ENCODE data around the gene PPP6R2.

The PPP6R2 gene

GRCh38 chr22:50420581-50420980 is 77.5 kb downstream of the PPP6R2 start:
- CTCF ChIA-PET: no interaction called here
- Histone ChIP-seq H3K27ac (ENCODE audit: extremely low read depth, low read depth, low read length) (no peak overlapping the region), H3K4me1 (ENCODE audit: control insufficient read depth, insufficient read depth, low read length) (no peaks in the 10 kb centered on the region), H3K4me3 (ENCODE audit: low read depth, low read length) (no peak overlapping the region), H3K36me3 (ENCODE audit: control insufficient read depth in 2 of 2, insufficient read depth in 1 of 2, low read length in 2 of 2) (peaks cover 45 to 96% of the 10 kb centered on the region in 2 experiments), H3K9me3 (ENCODE audit: control insufficient read depth, insufficient read depth, low read depth, low read length) (no peaks in the 10 kb centered on the region)
- POLR2A ChIA-PET: no interaction called here
- TF ChIP-seq MYNN (tag by site-specific recombination; IDR thresholded peaks at IDR 0.05; ENCODE audit: borderline replicate concordance): no peak
- no peak for TF ChIP-seq TSHZ1 (tag by site-specific recombination; IDR thresholded peaks at IDR 0.05; ENCODE audit: borderline replicate concordance)
- no peak for TF ChIP-seq INSM2 (tag by site-specific recombination; IDR thresholded peaks at IDR 0.05)
- TF ChIP-seq, protein P1, sequence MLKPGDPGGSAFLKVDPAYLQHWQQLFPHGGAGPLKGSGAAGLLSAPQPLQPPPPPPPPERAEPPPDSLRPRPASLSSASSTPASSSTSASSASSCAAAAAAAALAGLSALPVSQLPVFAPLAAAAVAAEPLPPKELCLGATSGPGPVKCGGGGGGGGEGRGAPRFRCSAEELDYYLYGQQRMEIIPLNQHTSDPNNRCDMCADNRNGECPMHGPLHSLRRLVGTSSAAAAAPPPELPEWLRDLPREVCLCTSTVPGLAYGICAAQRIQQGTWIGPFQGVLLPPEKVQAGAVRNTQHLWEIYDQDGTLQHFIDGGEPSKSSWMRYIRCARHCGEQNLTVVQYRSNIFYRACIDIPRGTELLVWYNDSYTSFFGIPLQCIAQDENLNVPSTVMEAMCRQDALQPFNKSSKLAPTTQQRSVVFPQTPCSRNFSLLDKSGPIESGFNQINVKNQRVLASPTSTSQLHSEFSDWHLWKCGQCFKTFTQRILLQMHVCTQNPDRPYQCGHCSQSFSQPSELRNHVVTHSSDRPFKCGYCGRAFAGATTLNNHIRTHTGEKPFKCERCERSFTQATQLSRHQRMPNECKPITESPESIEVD (tag by site-specific recombination; IDR thresholded peaks at IDR 0.05): no peak
- TF ChIP-seq ZNF837 (tag by site-specific recombination; IDR thresholded peaks at IDR 0.05): no peak
- TF ChIP-seq ZNF707 (tag by site-specific recombination; IDR thresholded peaks at IDR 0.05): no peak
- no peak for TF ChIP-seq ZNF146 (tag by site-specific recombination; IDR thresholded peaks at IDR 0.05)
- no peak for TF ChIP-seq SCRT1 (tag by site-specific recombination; IDR thresholded peaks at IDR 0.05; ENCODE audit: borderline replicate concordance)
- TF ChIP-seq, protein P2, sequence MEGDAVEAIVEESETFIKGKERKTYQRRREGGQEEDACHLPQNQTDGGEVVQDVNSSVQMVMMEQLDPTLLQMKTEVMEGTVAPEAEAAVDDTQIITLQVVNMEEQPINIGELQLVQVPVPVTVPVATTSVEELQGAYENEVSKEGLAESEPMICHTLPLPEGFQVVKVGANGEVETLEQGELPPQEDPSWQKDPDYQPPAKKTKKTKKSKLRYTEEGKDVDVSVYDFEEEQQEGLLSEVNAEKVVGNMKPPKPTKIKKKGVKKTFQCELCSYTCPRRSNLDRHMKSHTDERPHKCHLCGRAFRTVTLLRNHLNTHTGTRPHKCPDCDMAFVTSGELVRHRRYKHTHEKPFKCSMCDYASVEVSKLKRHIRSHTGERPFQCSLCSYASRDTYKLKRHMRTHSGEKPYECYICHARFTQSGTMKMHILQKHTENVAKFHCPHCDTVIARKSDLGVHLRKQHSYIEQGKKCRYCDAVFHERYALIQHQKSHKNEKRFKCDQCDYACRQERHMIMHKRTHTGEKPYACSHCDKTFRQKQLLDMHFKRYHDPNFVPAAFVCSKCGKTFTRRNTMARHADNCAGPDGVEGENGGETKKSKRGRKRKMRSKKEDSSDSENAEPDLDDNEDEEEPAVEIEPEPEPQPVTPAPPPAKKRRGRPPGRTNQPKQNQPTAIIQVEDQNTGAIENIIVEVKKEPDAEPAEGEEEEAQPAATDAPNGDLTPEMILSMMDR (tag by site-specific recombination; IDR thresholded peaks at IDR 0.05): no peak
- no peak for TF ChIP-seq ZNF202 (tag by site-specific recombination; IDR thresholded peaks at IDR 0.05; ENCODE audit: borderline replicate concordance)
- TF ChIP-seq ZNF350 (tag by site-specific recombination; IDR thresholded peaks at IDR 0.05): no peak
- no peak for TF ChIP-seq ZBTB48 (tag by site-specific recombination; IDR thresholded peaks at IDR 0.05)
- TF ChIP-seq HOXD13 (CRISPR knock-in tag; IDR thresholded peaks at IDR 0.05; ENCODE audit: borderline replicate concordance): no peak
- no peak for TF ChIP-seq YY1 (tag by site-specific recombination; IDR thresholded peaks at IDR 0.05)
- TF ChIP-seq ZBTB26 (tag by site-specific recombination; optimal IDR thresholded peaks at IDR 0.05): no peak
- TF ChIP-seq, protein P3, sequence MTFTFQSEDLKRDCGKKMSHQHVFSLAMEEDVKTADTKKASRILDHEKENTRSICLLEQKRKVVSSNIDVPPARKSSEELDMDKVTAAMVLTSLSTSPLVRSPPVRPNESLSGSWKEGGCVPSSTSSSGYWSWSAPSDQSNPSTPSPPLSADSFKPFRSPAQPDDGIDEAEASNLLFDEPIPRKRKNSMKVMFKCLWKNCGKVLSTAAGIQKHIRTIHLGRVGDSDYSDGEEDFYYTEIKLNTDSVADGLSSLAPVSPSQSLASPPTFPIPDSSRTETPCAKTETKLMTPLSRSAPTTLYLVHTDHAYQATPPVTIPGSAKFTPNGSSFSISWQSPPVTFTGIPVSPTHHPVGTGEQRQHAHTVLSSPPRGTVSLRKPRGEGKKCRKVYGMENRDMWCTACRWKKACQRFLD (tag by site-specific recombination; IDR thresholded peaks at IDR 0.05): no peak
- no peak for TF ChIP-seq HOXC10 (CRISPR knock-in tag; IDR thresholded peaks at IDR 0.05)
- TF ChIP-seq ZNF768 (tag by site-specific recombination; IDR thresholded peaks at IDR 0.05): no peak
- no peak for TF ChIP-seq ZBTB1 (tag by site-specific recombination; IDR thresholded peaks at IDR 0.05)
